GM21825 (cell line): ENCODE results near the gene CATSPER2.
"Not testable (repeated sequence)": the region's sequence is repeated elsewhere in the genome, so short reads cannot be mapped to it uniquely, and the experiment has no call there.

ENCODE experiments used
- ATAC-seq: cut with Tn5 transposase; IDR thresholded peaks from one replicate; pipeline ENCODE4 v1.9.1; 2021; ENCODE audit warnings: mild to moderate bottlenecking, moderate library complexity; ENCODE audit not compliant: unreplicated experiment

Gene CATSPER2

DNA sequence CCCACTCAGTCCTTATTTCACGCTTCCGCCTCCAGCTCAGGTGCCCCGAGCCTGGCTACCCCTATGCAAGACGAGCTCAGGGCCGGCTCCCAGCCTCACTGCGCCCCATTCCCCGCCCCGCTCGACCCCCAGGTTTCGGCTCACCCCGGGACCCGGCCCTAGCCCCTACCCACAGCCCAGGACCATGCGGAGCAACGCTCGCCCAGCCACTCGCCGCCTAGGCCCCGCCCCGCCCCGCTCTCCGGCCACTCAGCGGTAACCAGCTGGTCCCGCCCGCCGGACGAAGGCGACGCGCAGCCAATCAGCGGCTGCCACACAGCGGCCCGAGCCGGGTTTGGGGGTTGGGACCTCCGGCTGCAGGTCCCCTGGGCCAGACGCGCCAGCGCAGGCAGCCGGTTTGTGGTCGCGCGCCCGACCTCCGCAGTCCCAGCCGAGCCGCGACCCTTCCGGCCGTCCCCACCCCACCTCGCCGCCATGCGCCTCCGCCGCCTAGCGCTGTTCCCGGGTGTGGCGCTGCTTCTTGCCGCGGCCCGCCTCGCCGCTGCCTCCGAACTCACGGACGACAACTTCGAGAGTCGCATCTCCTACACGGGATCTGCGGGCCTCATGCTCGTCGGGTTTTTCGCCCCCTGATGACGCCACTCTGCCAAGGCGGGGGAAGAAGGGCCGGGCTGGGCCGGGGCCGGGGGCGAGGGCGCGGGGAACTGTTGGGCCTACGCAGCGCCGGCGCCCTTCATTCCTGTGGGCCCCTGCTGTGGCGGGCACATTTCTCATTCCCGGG, at the start of gene CATSPER2:
CATSPER2 (minus strand) TSS at position 196 of the 781 bp plus-strand sequence. CDS start 783 bp downstream, outside the sequence.
- no peak for ATAC-seq

- ATAC-seq = not testable (repeated sequence)
These were observed 44.7 kb upstream of the CATSPER2 start, which contains the start of gene CKMT1A for GRCh38 chr15:43693148-43694022. CKMT1A (plus strand) TSS chr15:43693859; CDS start chr15:43694051, 192 bp downstream.

GRCh38 chr15:43692679-43693078, 44.0 kb upstream of the CATSPER2 start:
- not testable (repeated sequence) for ATAC-seq

- peak; percentile 83 for ATAC-seq
These were observed 41.1 kb upstream of the CATSPER2 start for GRCh38 chr15:43689604-43690301.

- not testable (repeated sequence) for ATAC-seq
These were observed 25.5 kb upstream of the CATSPER2 start for GRCh38 chr15:43674175-43674574.

- not testable (repeated sequence) for ATAC-seq
These were observed 17.5 kb upstream of the CATSPER2 start for GRCh38 chr15:43666177-43666576.

DNA sequence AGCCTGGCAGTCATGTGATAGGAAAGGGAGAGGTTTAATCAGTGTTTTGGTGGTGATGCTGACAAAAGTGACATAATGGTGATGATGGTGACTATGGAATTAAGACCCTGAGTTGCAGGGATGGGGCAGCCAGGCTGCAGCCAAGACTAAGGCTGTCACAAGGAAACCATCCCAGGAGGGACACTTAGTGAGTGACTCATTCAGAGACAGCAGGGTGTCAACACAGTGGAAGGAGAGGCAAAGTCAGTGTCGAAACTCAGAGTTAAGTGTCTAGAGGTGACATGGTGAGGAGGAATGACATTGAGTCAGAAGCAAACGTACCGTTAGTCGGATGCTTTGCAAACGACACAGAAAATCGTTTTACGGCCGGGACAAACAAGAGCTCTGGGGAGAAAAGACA, 14.7 kb upstream of the CATSPER2 start:
- not testable (repeated sequence) for ATAC-seq

GRCh38 chr15:43662293-43662692, 13.6 kb upstream of the CATSPER2 start:
- not testable (repeated sequence) for ATAC-seq

DNA sequence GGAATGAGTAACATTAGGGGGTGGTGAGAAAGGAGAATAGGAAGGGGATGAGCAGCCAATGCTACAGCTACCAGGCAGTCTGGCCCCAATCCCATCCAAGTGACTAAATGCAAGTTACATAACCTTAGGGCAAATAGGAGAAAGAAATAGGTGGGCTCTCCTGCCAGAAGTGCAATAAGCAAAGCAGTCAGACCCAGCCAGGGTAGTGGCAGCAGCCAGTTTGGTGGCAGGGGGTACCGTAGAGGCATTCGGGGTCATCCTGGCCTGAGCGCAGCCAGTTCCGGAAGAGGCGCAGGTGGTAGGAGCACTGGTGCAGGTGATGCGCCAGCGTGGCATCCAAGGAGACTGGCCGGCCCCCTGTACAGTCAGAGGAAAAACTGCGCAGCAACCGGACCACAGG, 11.1 kb upstream of the CATSPER2 start:
- ATAC-seq = not testable (repeated sequence)

DNA sequence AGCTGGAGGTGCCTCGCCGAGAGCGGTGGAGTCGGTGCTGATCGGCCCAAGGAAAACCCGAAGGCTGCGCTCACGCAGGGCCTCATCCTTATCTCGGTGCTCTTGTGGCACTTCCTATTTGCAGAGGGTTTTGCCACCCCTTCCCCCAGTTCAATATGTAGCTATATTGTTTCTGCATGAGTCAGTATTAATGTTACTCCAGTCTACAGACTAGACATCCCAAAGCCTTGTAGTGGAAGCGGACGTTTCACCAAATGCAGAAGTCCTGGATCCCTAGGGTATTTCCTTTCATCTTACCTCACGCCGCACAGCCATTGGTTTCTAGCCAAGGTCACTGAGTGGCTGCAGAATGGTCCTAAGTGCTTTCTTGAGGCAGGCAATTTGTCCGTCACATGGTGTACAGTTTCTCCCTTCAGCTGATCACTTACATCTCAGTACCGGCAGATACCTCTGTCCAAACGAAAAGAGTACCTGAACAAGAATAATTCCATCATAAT, 834 bp upstream of the CATSPER2 start:
- not testable (repeated sequence) for ATAC-seq

DNA sequence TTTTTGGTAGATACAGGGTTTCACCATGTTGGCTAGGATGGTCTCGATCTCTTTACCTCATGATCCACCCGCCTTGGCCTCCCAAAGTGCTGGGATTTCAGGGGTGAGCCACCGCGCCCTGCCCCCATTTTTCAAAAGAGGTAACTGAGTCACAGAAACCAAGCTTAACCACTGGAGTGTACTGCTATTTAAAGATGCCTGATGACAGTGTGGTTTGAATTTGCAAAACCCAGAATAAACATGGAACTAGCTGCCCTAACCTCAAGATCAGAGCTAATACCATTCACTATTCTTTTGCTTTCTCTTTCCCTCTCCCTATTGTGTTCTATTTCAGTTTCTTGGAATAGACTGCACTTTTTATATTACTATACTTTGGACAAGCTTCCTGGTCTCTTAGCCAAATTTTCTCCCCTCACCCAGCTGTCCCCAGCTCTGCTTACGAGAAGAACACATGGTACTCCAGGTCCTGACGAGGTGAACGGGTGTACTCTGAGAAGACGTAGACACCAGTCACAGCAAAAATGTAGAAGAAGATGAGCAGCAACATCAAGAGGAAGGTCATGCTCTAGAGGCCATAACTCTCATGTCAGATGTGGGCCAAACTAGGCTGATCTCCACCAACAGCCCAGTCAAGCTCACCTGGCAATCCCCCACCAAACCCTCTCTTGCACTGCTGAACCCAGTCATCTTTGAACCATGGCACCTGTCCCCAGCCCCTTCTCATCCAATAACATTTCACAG, 10.0 kb downstream of the CATSPER2 start:
- not testable (repeated sequence) for ATAC-seq

GRCh38 chr15:43626937-43627336, 21.7 kb downstream of the CATSPER2 start:
- not testable (repeated sequence) for ATAC-seq

- ATAC-seq = no peak
These were observed 23.5 kb downstream of the CATSPER2 start for GRCh38 chr15:43625106-43625505.

DNA sequence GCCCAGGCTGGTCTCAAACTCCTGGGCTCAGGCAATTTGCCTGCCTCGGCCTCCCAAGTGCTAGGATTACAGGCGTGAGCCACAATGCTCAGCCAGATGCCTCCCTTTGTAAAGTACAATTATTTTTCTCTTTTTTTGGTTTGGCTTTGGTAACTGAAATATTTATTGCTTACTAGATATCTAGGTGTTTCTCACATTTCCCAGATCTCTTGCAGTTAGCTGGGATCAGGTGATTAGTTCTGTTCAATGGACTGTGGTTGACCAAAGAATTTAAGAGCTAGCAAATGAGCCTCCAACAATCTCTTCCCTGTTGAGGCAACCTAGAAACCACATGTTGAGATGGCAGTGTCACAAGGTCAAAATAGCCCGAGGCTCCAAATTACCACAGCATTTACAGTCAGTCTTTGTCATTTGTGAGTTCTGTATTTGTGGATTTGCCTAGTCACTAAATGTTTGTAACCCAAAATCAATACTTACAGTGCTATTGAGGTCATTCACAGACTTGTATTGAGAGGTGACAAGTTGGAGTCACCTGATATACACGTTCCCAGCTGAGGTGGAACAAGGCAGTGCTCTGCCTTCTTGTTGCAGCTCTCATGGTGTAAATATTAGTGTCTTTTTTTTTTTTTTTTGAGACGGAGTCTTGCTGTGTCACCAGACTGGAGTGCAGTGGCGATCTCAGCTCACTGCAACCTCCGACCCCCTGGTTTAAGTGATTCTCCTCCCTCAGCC, 26.4 kb downstream of the CATSPER2 start:
- not testable (repeated sequence) for ATAC-seq

DNA sequence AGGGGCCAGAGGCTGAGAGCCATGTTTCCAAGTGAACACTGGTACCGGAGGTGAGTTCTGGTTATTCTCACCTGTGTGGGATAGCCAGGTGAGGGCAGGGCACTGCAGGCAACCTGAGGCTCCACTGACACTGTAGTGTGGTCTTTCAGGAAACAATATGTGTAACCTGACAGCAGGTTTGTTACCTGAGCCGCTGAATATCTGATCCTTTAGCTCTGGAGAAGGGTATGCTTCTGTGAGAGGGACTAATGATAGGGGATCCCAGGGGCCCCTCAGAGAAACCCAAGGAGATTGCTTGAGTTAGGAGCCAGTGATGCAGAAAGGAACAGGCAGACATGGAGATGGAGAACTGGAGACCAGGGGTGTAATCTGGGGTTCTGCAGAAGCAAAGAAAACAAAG, 29.9 kb downstream of the CATSPER2 start, which contains the start of gene STRC:
STRC (minus strand) TSS at position 101 of the 400 bp plus-strand sequence; CDS start at position 23, 78 bp downstream.
- ATAC-seq = not testable (repeated sequence)

- not testable (repeated sequence) for ATAC-seq
These were observed 30.9 kb downstream of the CATSPER2 start for GRCh38 chr15:43617750-43618149.

DNA sequence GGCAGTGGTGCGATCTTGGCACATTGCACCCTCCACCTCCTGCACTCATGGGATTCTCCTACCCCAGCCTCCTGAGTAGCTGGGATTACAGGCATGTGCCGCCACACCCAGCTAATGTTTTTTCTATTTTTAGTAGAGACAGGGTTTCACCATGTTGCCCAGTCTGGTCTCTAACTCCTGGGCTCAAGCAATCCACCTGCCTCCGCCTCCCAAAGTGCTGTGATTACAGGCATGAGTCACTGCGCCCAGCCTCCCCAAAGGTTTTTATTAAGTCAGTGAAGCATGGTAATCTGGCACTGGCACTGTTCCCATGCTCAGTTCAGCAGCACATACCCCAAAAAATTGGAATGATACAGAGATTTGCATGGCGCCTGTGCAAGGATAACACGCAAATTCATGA, 46.4 kb downstream of the CATSPER2 start:
- ATAC-seq = not testable (repeated sequence)

DNA sequence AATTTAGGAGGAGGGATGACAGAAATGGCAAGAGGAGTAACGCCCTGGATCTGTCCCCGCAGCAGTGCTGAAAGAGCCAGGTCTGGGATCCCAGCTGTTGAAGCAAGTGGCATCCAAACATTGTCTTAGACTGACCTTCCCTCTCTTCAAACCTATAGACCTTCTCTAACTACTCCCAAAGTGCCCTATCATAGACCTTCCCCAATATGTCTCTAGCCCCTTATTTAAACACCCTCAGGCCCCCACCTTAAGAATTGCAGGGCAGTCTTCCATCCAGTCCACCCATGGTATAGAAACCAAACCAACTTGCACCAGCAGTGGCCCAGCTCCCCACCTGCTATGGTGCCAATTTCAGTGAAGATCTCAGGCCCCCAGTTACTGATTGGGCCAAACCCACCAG, 48.4 kb downstream of the CATSPER2 start:
- not testable (repeated sequence) for ATAC-seq

GRCh38 chr15:43599131-43599530, 49.5 kb downstream of the CATSPER2 start:
- not testable (repeated sequence) for ATAC-seq
